SK-N-SH treated with all-trans-retinoic acid at 6 μM for 48 hours (cell line): ENCODE measurements around the gene ADD3.

Experiments used
- ATAC-seq: fragments of 200-7000 bp; cut with Tn5 transposase; 3 replicates; pipeline ENCODE4 v1.9.1; 2020; ENCODE audit warnings: mild to moderate bottlenecking, moderate library complexity
- ARNTL ChIP-seq: fragments of 450-650 bp; formaldehyde crosslinking; IDR thresholded peaks from 2 replicates; pipeline ENCODE4 v1.5.0; 2020; ENCODE audit warnings: low read depth, mild to moderate bottlenecking, moderate library complexity, borderline replicate concordance
- BACH2 ChIP-seq: fragments of 250-450 bp; sonication (Bioruptor Pico); IDR thresholded peaks from 2 replicates; pipeline ENCODE4 v1.9.0; 2021; ENCODE audit warnings: mild to moderate bottlenecking, borderline replicate concordance
- CSRNP3 ChIP-seq: fragments of 250-450 bp; sonication (Bioruptor Pico); IDR thresholded peaks from 2 replicates; pipeline ENCODE4 v1.5.1; 2021; ENCODE audit warnings: mild to moderate bottlenecking, moderate library complexity
- ESRRG ChIP-seq: fragments of 250-450 bp; sonication (Bioruptor Pico); IDR thresholded peaks from 2 replicates; pipeline ENCODE4 v1.6.1; 2021; ENCODE audit warnings: mild to moderate bottlenecking
- GLIS3 ChIP-seq: fragments of 250-450 bp; sonication (Bioruptor Pico); IDR thresholded peaks from 2 replicates; pipeline ENCODE4 v1.5.0; 2020; ENCODE audit warnings: mild to moderate bottlenecking, moderate library complexity
- ISL1 ChIP-seq: fragments of 250-450 bp; sonication (Bioruptor Pico); IDR thresholded peaks from 2 replicates; pipeline ENCODE4 v2.1.2; 2022; ENCODE audit warnings: mild to moderate bottlenecking, moderate library complexity
- OSR1 ChIP-seq: fragments of 250-450 bp; sonication (Bioruptor Pico); IDR thresholded peaks from 2 replicates; pipeline ENCODE4 v1.8.0; 2022; ENCODE audit warnings: moderate library complexity, mild to moderate bottlenecking, inconsistent platforms
- PATZ1 ChIP-seq: fragments of 250-450 bp; sonication (Bioruptor Pico); IDR thresholded peaks from 2 replicates; pipeline ENCODE4 v1.8.0; 2020; ENCODE audit warnings: mild to moderate bottlenecking, moderate library complexity, borderline replicate concordance
- PPARA ChIP-seq: fragments of 250-450 bp; sonication (Bioruptor Pico); IDR thresholded peaks from 2 replicates; pipeline ENCODE4 v1.5.0; 2020; ENCODE audit warnings: mild to moderate bottlenecking, borderline replicate concordance
- SNAI2 ChIP-seq: fragments of 250-450 bp; sonication (Bioruptor Pico); IDR thresholded peaks from 2 replicates; pipeline ENCODE4 v1.5.0; 2020; ENCODE audit warnings: mild to moderate bottlenecking, moderate library complexity
- TCF4 ChIP-seq: fragments of 250-450 bp; sonication (Bioruptor Pico); IDR thresholded peaks from 2 replicates; pipeline ENCODE4 v1.8.0; 2021; ENCODE audit warnings: mild to moderate bottlenecking, moderate library complexity, borderline replicate concordance
- TSHZ2 ChIP-seq: fragments of 250-450 bp; sonication (Bioruptor Pico); IDR thresholded peaks from 2 replicates; pipeline ENCODE4 v1.5.0; 2020; ENCODE audit warnings: mild to moderate bottlenecking, moderate library complexity
- ZC3H10 ChIP-seq: fragments of 250-450 bp; sonication (Bioruptor Pico); IDR thresholded peaks from 2 replicates; pipeline ENCODE4 v1.5.1; 2021; ENCODE audit warnings: mild to moderate bottlenecking, moderate library complexity
- ZFP3 ChIP-seq: fragments of 250-450 bp; sonication (Bioruptor Pico); IDR thresholded peaks from 2 replicates; pipeline ENCODE4 v1.5.0; 2020; ENCODE audit warnings: mild to moderate bottlenecking, moderate library complexity
- ZFP30 ChIP-seq: fragments of 450-650 bp; formaldehyde crosslinking; IDR thresholded peaks from 2 replicates; pipeline ENCODE4 v1.5.0; 2022; ENCODE audit warnings: mild to moderate bottlenecking, moderate library complexity
- ZNF70 ChIP-seq: fragments of 450-650 bp; formaldehyde crosslinking; IDR thresholded peaks from 2 replicates; pipeline ENCODE4 v1.5.0; 2020; ENCODE audit warnings: mild to moderate bottlenecking, moderate library complexity
- ZNF8 ChIP-seq: fragments of 450-650 bp; formaldehyde crosslinking; IDR thresholded peaks from 2 replicates; pipeline ENCODE4 v1.5.0; 2020; ENCODE audit warnings: mild to moderate bottlenecking, moderate library complexity
- TF ChIP-seq, protein P1 (sequence below): fragments of 250-450 bp; sonication (Bioruptor Pico); IDR thresholded peaks from 2 replicates; pipeline ENCODE4 v1.5.1; 2020; ENCODE audit warnings: low read depth, mild to moderate bottlenecking, moderate library complexity

Gene ADD3

GRCh38 chr10:110176141-110177030 lies 168.6 kb downstream of the ADD3 start:
- no peak for TF ChIP-seq TCF4 (CRISPR knock-in tag)
- no peak for TF ChIP-seq SNAI2 (CRISPR knock-in tag)
- TF ChIP-seq ISL1 (CRISPR knock-in tag) = no peak
- TF ChIP-seq ZNF8 (CRISPR knock-in tag) = no peak
- no peak for TF ChIP-seq ZC3H10 (CRISPR knock-in tag)
- TF ChIP-seq CSRNP3 (CRISPR knock-in tag) = no peak
- TF ChIP-seq PATZ1 = no peak
- no peak for TF ChIP-seq BACH2
- TF ChIP-seq ARNTL (CRISPR knock-in tag) = no peak
- no peak for TF ChIP-seq ESRRG (CRISPR knock-in tag)
- TF ChIP-seq TSHZ2 = no peak
- TF ChIP-seq ZFP30 = no peak
- no peak for ATAC-seq

DNA sequence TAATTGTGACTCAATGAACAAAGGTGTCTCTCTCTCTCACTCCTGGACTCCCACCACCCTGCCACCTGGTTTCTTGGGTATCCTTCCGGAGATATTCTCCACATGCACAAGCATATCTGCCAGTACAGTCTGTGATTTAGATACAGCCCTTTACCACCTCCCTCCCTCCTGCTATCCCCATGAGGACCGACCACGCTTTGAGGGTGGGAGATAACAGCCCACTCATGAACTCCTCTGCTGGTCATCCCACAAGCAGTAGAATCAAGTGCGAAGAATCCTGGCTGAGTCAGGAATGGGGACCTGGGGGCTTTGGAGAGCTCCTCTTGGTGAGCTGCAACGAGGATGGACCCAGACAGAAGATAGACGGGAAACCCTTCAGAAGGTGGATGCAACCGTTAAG lies 171.4 kb downstream of the ADD3 start:
- TF ChIP-seq GLIS3 (CRISPR knock-in tag) = no peak
- TF ChIP-seq SNAI2 (CRISPR knock-in tag) = no peak
- TF ChIP-seq ZNF8 (CRISPR knock-in tag) = no peak
- no peak for TF ChIP-seq OSR1
- no peak for TF ChIP-seq ZNF70 (CRISPR knock-in tag)
- no peak for TF ChIP-seq ZFP30
- TF ChIP-seq PPARA (CRISPR knock-in tag) = no peak
- TF ChIP-seq, all 23 proteins: peak for 0

DNA sequence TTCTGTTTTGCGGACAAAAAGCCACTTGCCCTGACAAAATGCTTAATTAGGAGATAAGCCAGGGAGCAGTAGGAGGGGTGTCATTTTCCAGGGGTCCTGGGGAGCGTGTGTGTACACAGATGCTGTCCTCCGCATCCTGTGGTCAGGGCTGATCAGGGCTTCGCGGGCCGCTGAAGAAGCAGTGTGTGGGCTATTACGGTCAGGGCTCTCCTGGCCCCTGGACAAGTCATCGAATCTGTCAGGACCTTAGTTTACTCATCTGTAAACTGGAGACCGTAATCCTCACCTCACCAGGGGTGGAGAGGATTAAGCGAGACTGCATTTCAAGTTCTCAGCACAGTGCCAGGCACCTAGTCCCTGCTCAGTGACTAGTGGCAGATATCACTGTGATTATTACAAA lies 173.7 kb downstream of the ADD3 start:
- ATAC-seq = no peak
- no peak for TF ChIP-seq TSHZ2
- TF ChIP-seq ZC3H10 (CRISPR knock-in tag) = no peak
- TF ChIP-seq ESRRG (CRISPR knock-in tag) = no peak
- TF ChIP-seq TCF4 (CRISPR knock-in tag) = no peak
- TF ChIP-seq ZFP3 = no peak
- TF ChIP-seq ZNF8 (CRISPR knock-in tag) = no peak
- TF ChIP-seq, protein P1, sequence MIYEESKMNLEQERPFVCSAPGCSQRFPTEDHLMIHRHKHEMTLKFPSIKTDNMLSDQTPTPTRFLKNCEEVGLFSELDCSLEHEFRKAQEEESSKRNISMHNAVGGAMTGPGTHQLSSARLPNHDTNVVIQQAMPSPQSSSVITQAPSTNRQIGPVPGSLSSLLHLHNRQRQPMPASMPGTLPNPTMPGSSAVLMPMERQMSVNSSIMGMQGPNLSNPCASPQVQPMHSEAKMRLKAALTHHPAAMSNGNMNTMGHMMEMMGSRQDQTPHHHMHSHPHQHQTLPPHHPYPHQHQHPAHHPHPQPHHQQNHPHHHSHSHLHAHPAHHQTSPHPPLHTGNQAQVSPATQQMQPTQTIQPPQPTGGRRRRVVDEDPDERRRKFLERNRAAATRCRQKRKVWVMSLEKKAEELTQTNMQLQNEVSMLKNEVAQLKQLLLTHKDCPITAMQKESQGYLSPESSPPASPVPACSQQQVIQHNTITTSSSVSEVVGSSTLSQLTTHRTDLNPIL (CRISPR knock-in tag) = no peak
- TF ChIP-seq GLIS3 (CRISPR knock-in tag) = no peak
- no peak for TF ChIP-seq ISL1 (CRISPR knock-in tag)
- no peak for TF ChIP-seq CSRNP3 (CRISPR knock-in tag)

More for the DNA sequence above, 171.4 kb downstream of the ADD3 start:
- no peak for ATAC-seq
